Thoracic aorta (tissue), 2 donors: ENCODE measurements around the gene CHMP6. TPM values are rescaled to one million over a fixed set of nuclear protein-coding genes. Genes with fewer than 3 reads are reported as not detected.

ENCODE experiments used
- ATAC-seq: fragments of 150-250 bp; one replicate; pipeline ENCODE4 v1.8.0; 2017; ENCODE audit warnings: low read depth; ENCODE audit not compliant: insufficient number of reproducible peaks, low FRiP score
- DNase-seq: peaks from one replicate; pipeline ENCODE4 v3.0.0-alpha.2; 2020; ENCODE audit warnings: low spot score
- H3K27ac ChIP-seq, 2 donors: fragments of 200-600 bp; sonication (generic); 1 replicate in 1 of 2; 2 replicates in 1 of 2; pipeline ENCODE4 v1.5.1; 2016; ENCODE audit warnings: mild to moderate bottlenecking in 2 of 2, moderate library complexity in 2 of 2
- H3K27me3 ChIP-seq: fragments of 200-600 bp; sonication (generic); replicated peaks from 2 replicates; pipeline ENCODE4 v1.6.0; 2016; ENCODE audit warnings: mild to moderate bottlenecking; ENCODE audit not compliant: insufficient read depth
- H3K36me3 ChIP-seq: fragments of 200-600 bp; sonication (generic); one replicate; pipeline ENCODE4 v1.5.1; 2016
- H3K4me1 ChIP-seq, 2 donors: fragments of 200-600 bp; sonication (generic); 1 replicate in 1 of 2; 2 replicates in 1 of 2; pipeline versions ENCODE4 v1.5.1 to v1.6.0; 2016; ENCODE audit warnings: low read depth in 2 of 2, mild to moderate bottlenecking in 1 of 2; ENCODE audit not compliant: control insufficient read depth in 1 of 2
- H3K4me3 ChIP-seq: fragments of 200-600 bp; sonication (generic); 2 replicates; pipeline ENCODE4 v1.5.1; 2016; ENCODE audit warnings: mild to moderate bottlenecking
- H3K9me3 ChIP-seq: fragments of 200-600 bp; sonication (generic); 2 replicates; pipeline ENCODE4 v1.5.1; 2016
- CTCF ChIP-seq: fragments of 200-600 bp; sonication (generic); IDR thresholded peaks from one replicate; pipeline ENCODE4 v1.5.1; 2019; ENCODE audit warnings: antibody characterized with exemption
- total RNA-seq, 2 donors: library from RNA; depleted of rRNA; stranded (reverse); fragments of >200 nt; gene quantifications; one replicate each; pipeline versions ENCODE4 v1.1.0 to v1.2.3, GENCODE V29; 2016

The CHMP6 gene
- total RNA-seq, 2 donors from 2014 or later: 20.2 to 38.0 TPM

GRCh38 chr17:81030741-81031565 lies 39.3 kb downstream of the CHMP6 start:
- TF ChIP-seq CTCF: no peak
- Histone ChIP-seq H3K4me3 (no peak overlapping the region), H3K4me1 (peaks cover 8 to 35% of the 10 kb centered on the region in 2 donors), H3K36me3 (no peaks in the 10 kb centered on the region), H3K9me3 (no peaks in the 10 kb centered on the region), H3K27me3 (no peaks in the 10 kb centered on the region), H3K27ac (no peak overlapping the region)
- ATAC-seq: no peak
- no peak for DNase-seq

GRCh38 chr17:81031566-81032550 lies 40.2 kb downstream of the CHMP6 start:
- Histone ChIP-seq H3K9me3 (no peaks in the 10 kb centered on the region), H3K4me3 (no peak overlapping the region), H3K36me3 (no peaks in the 10 kb centered on the region), H3K27me3 (no peaks in the 10 kb centered on the region), H3K4me1 (peaks cover 7 to 35% of the 10 kb centered on the region in 2 donors), H3K27ac (no peak overlapping the region)
- ATAC-seq (no peak), DNase-seq (no peak)
- TF ChIP-seq CTCF: no peak

GRCh38 chr17:81032641-81033480 lies 41.2 kb downstream of the CHMP6 start:
- H3K27ac ChIP-seq: no peak overlapping the region
- DNase-seq (no peak), ATAC-seq (no peak)
- H3K27me3 ChIP-seq: no peaks in the 10 kb centered on the region
- H3K4me3 ChIP-seq: no peak overlapping the region
- H3K9me3 ChIP-seq: no peaks in the 10 kb centered on the region
- peaks cover 6 to 35% of the 10 kb centered on the region in 2 donors for H3K4me1 ChIP-seq
- no peak for TF ChIP-seq CTCF
- H3K36me3 ChIP-seq: no peaks in the 10 kb centered on the region

- no peak overlapping the region for H3K27ac ChIP-seq
These were observed 42.0 kb downstream of the CHMP6 start for GRCh38 chr17:81033535-81034167.

More at GRCh38 chr17:81033535-81034167, 42.0 kb downstream of the CHMP6 start:
- no peaks in the 10 kb centered on the region for H3K36me3 ChIP-seq
- TF ChIP-seq CTCF: no peak
- H3K27me3 ChIP-seq: no peaks in the 10 kb centered on the region
- peaks cover 14 to 39% of the 10 kb centered on the region in 2 donors for H3K4me1 ChIP-seq
- no peak for DNase-seq
- H3K9me3 ChIP-seq: no peaks in the 10 kb centered on the region
- H3K4me3 ChIP-seq: peak overlapping the region; percentile 71
- ATAC-seq: no peak
